ENCODE data around the gene GRHL1. TPM values are rescaled to one million over a fixed set of nuclear protein-coding genes. Genes with fewer than 3 reads are reported as not detected.

The GRHL1 gene
- total and polyA plus RNA-seq, 2 of the 4 experiments (the other 2 are of a cell fraction): 0.18 to 0.21 TPM

DNA sequence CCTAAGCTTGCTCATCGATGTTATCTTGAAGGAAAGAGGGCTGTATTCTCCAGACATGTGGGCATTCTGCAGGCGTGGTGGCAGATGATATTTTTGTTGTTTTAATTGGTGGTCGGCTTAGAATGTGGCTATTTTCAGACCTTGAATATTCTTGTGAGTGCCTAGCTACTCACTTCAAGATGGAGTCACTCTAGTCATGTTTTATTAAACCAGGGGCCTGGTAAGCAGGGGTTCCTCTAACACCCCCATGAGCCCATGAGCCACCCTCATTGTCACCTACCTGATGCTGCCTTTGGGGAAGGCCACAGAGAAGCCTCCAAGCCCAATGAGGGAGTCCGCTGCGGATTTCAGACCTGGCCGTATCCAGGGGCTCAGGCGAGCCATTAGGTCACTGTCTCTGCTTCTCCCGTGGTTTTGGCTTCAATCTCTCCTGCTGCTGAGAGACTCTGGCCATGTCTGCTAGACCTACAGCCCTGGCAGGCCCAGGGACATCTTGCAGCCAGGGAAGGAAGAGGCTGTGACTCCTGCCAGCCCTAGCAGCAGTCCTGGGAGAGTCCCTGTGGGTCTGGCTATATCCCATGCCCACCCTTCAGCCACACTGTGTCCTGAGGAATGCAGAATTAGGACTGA lies 75.6 kb downstream of the GRHL1 start:
- Histone ChIP-seq H2BK15ac (ENCODE audit: low read depth, low read length) (no peak overlapping the region), H3K27me3 (ENCODE audit: control insufficient read depth, insufficient read depth, low read length) (peaks cover 1% of the 10 kb centered on the region; the same call in 1 of the 2 replicates), H4K8ac (ENCODE audit: low read depth in 2 of 2, low read length in 2 of 2) (no peak overlapping the region), H3K23ac (ENCODE audit: low read depth, low read length) (no peak overlapping the region), H3K4me3 (ENCODE audit: insufficient read depth, low read depth, low read length) (no peak overlapping the region), H3K4me2 (ENCODE audit: low read depth, low read length) (no peak overlapping the region), H3K4me1 (ENCODE audit: control insufficient read depth, insufficient read depth, low read length) (no peaks in the 10 kb centered on the region; the same call in 1 of the 2 replicates), H3K9me1 (ENCODE audit: insufficient read depth, low read length) (no peaks in the 10 kb centered on the region; the same call in 1 of the 2 replicates), H3K9me3 (ENCODE audit: control insufficient read depth, insufficient read depth, low read length) (peaks cover 2% of the 10 kb centered on the region; the same call in 1 of the 2 replicates), H2BK120ac (ENCODE audit: low read depth, low read length) (no peak overlapping the region), H3K56ac (ENCODE audit: extremely low read depth, insufficient read depth, low read length) (no peak overlapping the region), H3K14ac (replicated peaks; ENCODE audit: low read depth, low read length) (no peak overlapping the region), H4K5ac (ENCODE audit: low read depth, low read length) (no peak overlapping the region), H3K4ac (ENCODE audit: low read depth, low read length) (no peak overlapping the region), H3K9ac (ENCODE audit: low read depth, low read length) (no peak overlapping the region), H2AK5ac (ENCODE audit: low read depth, low read length) (no peak overlapping the region), H3K18ac (ENCODE audit: low read depth, low read length) (no peak overlapping the region), H3K36me3 (ENCODE audit: control insufficient read depth, insufficient read depth, low read length) (no peaks in the 10 kb centered on the region), H4K91ac (ENCODE audit: insufficient read depth, low read depth, low read length) (no peak overlapping the region), H3K27ac (ENCODE audit: insufficient read depth, low read length) (no peak overlapping the region), H3K79me1 (ENCODE audit: low read depth in 1 of 2, low read length in 2 of 2) (no peaks in the 10 kb centered on the region), H2BK5ac (ENCODE audit: low read depth, low read length, poor library complexity, severe bottlenecking) (no peak overlapping the region), H2AFZ (replicated peaks; ENCODE audit: low read length, poor library complexity) (peak overlapping the region; percentile 15), H2BK20ac (ENCODE audit: low read depth, low read length) (no peak overlapping the region), H4K20me1 (ENCODE audit: insufficient read depth, low read length) (no peaks in the 10 kb centered on the region), H2AK9ac (replicated peaks; ENCODE audit: low read depth, low read length, poor library complexity) (no peak overlapping the region)
- 93% methylated on average over 5 of the region's 8 CpGs; no CpG with 5 or more reads in 1 of the 2 experiments for WGBS, 2 experiments (ENCODE audit: extremely low coverage in 2 of 2, insufficient read length in 1 of 2)
- dilution Hi-C loops (cut with HindIII; ENCODE audit: low sequenced_read_pairs, unreplicated experiment) (no loop called here), in situ Hi-C loops (cut with MboI; ENCODE audit: low sequenced_read_pairs) (no loop called here), intact Hi-C loops (cut with micrococcal nuclease) (no loop called here)
- POLR2A ChIA-PET (ENCODE audit: unreplicated experiment): no interaction called here
- DNase-seq: no peak
- no peak for ATAC-seq (ENCODE audit: low read depth)
- TF ChIP-seq, protein P1, sequence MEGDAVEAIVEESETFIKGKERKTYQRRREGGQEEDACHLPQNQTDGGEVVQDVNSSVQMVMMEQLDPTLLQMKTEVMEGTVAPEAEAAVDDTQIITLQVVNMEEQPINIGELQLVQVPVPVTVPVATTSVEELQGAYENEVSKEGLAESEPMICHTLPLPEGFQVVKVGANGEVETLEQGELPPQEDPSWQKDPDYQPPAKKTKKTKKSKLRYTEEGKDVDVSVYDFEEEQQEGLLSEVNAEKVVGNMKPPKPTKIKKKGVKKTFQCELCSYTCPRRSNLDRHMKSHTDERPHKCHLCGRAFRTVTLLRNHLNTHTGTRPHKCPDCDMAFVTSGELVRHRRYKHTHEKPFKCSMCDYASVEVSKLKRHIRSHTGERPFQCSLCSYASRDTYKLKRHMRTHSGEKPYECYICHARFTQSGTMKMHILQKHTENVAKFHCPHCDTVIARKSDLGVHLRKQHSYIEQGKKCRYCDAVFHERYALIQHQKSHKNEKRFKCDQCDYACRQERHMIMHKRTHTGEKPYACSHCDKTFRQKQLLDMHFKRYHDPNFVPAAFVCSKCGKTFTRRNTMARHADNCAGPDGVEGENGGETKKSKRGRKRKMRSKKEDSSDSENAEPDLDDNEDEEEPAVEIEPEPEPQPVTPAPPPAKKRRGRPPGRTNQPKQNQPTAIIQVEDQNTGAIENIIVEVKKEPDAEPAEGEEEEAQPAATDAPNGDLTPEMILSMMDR (conservative IDR thresholded peaks at IDR 0.05; ENCODE audit: low read depth, low read length): no peak
- TF ChIP-seq, protein P2, sequence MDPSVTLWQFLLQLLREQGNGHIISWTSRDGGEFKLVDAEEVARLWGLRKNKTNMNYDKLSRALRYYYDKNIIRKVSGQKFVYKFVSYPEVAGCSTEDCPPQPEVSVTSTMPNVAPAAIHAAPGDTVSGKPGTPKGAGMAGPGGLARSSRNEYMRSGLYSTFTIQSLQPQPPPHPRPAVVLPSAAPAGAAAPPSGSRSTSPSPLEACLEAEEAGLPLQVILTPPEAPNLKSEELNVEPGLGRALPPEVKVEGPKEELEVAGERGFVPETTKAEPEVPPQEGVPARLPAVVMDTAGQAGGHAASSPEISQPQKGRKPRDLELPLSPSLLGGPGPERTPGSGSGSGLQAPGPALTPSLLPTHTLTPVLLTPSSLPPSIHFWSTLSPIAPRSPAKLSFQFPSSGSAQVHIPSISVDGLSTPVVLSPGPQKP (IDR thresholded peaks at IDR 0.05; ENCODE audit: borderline replicate concordance, low read depth, low read length): no peak
- CTCF ChIA-PET: no interaction called here
- no TSS peak for BruUV-seq (replicated peaks)

All from IMR-90 (cell line).